Measurements from ENCODE around the gene TTC9B.

- no peak for TF ChIP-seq POLR2A (IDR thresholded peaks at IDR 0.05; ENCODE audit: low read length)
- TF ChIP-seq GATA1 (IDR thresholded peaks at IDR 0.05; ENCODE audit: low read depth, low read length) = no peak
Observed at GRCh38 chr19:40247735-40248262, 29.6 kb upstream of the TTC9B start.

Data from erythroblast (primary cell).